Brain microvascular endothelial cell (primary cell): ENCODE data around the gene KIRREL3.

Experiments
- DNase-seq: peaks from one replicate; pipeline ENCODE4 v3.0.0-alpha.2; 2020
- H3K27ac ChIP-seq: fragments of 250-450 bp; sonication (Bioruptor Pico); 2 replicates; pipeline ENCODE4 v1.5.1; 2020; ENCODE audit warnings: mild to moderate bottlenecking, moderate library complexity
- H3K27me3 ChIP-seq: fragments of 250-450 bp; sonication (Bioruptor Pico); replicated peaks from 2 replicates; pipeline ENCODE4 v1.5.1; 2020; ENCODE audit warnings: mild to moderate bottlenecking
- H3K36me3 ChIP-seq: fragments of 250-450 bp; sonication (Bioruptor Pico); replicated peaks from 2 replicates; pipeline ENCODE4 v1.5.1; 2020; ENCODE audit warnings: mild to moderate bottlenecking
- H3K4me3 ChIP-seq: 2 replicates; pipeline ENCODE4 v1.5.1; 2011; ENCODE audit warnings: low read depth, mild to moderate bottlenecking, control low read depth, low read length, moderate library complexity
- in situ Hi-C: cut with HindIII; loops from 2 replicates; pipeline ENCODE4 v1.10.0; 2017; ENCODE audit warnings: low sequenced_read_pairs, low pct_ligation_motif_present
- TF ChIP-seq, protein P1 (sequence below): IDR thresholded peaks from 2 replicates; pipeline ENCODE4 v1.5.1; 2011; ENCODE audit warnings: low read depth, mild to moderate bottlenecking, moderate library complexity, low read length, control low read depth, inconsistent platforms; ENCODE audit errors: missing control alignments

KIRREL3 gene

DNA sequence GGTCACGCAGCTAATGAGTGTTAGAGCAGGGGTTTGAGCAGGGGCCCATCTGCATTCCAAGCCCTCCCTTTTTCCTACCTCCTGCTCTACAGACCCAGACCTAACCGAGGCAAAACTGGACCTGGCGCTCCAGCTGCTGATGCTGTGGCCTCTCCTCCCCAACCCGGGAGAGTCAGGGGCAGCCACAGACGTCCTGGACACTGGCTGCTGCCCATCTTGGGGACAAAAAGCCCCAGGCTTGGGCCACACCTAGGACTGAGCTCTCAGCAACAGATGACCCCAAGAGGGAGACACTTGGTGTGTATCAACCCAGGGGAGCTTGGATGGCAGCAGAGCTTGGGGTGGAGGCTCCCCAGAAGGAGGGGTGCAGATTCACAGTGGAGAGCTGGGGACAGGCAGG lies 472.5 kb downstream of the KIRREL3 start:
- Histone ChIP-seq H3K36me3 (no peaks in the 10 kb centered on the region), H3K27me3 (no peaks in the 10 kb centered on the region), H3K4me3 (no peak overlapping the region), H3K27ac (no peak overlapping the region)
- DNase-seq, result no peak
- in situ Hi-C loops, result no loop called here
- TF ChIP-seq, protein P1, sequence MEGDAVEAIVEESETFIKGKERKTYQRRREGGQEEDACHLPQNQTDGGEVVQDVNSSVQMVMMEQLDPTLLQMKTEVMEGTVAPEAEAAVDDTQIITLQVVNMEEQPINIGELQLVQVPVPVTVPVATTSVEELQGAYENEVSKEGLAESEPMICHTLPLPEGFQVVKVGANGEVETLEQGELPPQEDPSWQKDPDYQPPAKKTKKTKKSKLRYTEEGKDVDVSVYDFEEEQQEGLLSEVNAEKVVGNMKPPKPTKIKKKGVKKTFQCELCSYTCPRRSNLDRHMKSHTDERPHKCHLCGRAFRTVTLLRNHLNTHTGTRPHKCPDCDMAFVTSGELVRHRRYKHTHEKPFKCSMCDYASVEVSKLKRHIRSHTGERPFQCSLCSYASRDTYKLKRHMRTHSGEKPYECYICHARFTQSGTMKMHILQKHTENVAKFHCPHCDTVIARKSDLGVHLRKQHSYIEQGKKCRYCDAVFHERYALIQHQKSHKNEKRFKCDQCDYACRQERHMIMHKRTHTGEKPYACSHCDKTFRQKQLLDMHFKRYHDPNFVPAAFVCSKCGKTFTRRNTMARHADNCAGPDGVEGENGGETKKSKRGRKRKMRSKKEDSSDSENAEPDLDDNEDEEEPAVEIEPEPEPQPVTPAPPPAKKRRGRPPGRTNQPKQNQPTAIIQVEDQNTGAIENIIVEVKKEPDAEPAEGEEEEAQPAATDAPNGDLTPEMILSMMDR, result no peak

DNA sequence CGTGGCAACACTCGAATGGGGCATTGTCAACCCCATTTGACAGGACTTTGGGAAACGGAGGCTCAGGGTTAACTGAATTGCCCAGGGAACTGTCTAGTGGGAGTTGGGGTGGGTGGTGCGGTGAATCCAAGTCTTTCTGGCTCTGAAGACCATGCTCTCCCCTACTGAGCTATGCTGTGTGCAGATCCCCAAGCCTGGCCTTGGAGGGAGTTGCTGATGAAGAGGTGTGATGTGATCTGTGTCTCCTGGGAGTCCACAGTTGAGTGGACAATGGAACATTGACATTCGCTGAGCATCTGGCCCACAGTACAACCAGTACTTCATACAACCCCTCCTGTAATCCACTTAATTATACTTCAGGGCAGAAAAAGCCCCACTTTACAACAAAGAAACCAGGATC lies 472.9 kb downstream of the KIRREL3 start:
- in situ Hi-C loops, result no loop called here
- no peaks in the 10 kb centered on the region for H3K27me3 ChIP-seq
- no peak overlapping the region for H3K4me3 ChIP-seq
- no peaks in the 10 kb centered on the region for H3K36me3 ChIP-seq
- H3K27ac ChIP-seq, result no peak overlapping the region
- TF ChIP-seq, protein P1, result no peak
- no peak for DNase-seq

GRCh38 chr11:126526471-126526870 lies 474.1 kb downstream of the KIRREL3 start:
- Histone ChIP-seq H3K36me3 (no peaks in the 10 kb centered on the region), H3K27ac (no peak overlapping the region), H3K27me3 (no peaks in the 10 kb centered on the region), H3K4me3 (no peak overlapping the region)
- TF ChIP-seq, protein P1, result no peak
- in situ Hi-C loops, result no loop called here
- no peak for DNase-seq

GRCh38 chr11:126525702-126526101 lies 474.9 kb downstream of the KIRREL3 start:
- TF ChIP-seq, protein P1, result no peak
- Histone ChIP-seq H3K36me3 (no peaks in the 10 kb centered on the region), H3K27me3 (no peaks in the 10 kb centered on the region), H3K27ac (no peak overlapping the region), H3K4me3 (no peak overlapping the region)
- in situ Hi-C loops, result no loop called here
- DNase-seq, result no peak

- DNase-seq, result no peak
Observed at GRCh38 chr11:126525216-126525615, 475.4 kb downstream of the KIRREL3 start.

More at GRCh38 chr11:126525216-126525615, 475.4 kb downstream of the KIRREL3 start:
- no peak overlapping the region for H3K27ac ChIP-seq
- in situ Hi-C loops, result no loop called here
- no peaks in the 10 kb centered on the region for H3K27me3 ChIP-seq
- TF ChIP-seq, protein P1, result no peak
- no peaks in the 10 kb centered on the region for H3K36me3 ChIP-seq
- H3K4me3 ChIP-seq, result no peak overlapping the region
